Omental fat pad (tissue), 4 donors: ENCODE results near the gene LPP. TPM values are rescaled to one million over a fixed set of nuclear protein-coding genes. Genes with fewer than 3 reads are reported as not detected.

ENCODE experiments used
- ATAC-seq: fragments of 150-250 bp; one replicate; pipeline ENCODE4 v1.9.1; 2016; ENCODE audit warnings: mild to moderate bottlenecking, moderate library complexity; ENCODE audit not compliant: low FRiP score
- DNase-seq: peaks from one replicate; pipeline ENCODE4 v3.0.0-alpha.2; 2019; ENCODE audit warnings: low spot score
- CTCF ChIP-seq, 3 donors: fragments of 450-650 bp; IDR thresholded peaks; one replicate each; pipeline ENCODE4 v1.5.1; 2016 to 2017; ENCODE audit warnings: antibody characterized with exemption in 3 of 3, mild to moderate bottlenecking in 3 of 3, moderate library complexity in 2 of 3
- total RNA-seq, 4 donors: library from RNA; depleted of rRNA; stranded (reverse); fragments of >200 nt; gene quantifications; one replicate each; pipeline ENCODE4 v1.1.0, GENCODE V29; 2016

LPP gene
- total RNA-seq, 4 donors from 2014 or later: 113 to 302 (median 126) TPM

- ATAC-seq: no peak
- no peak for DNase-seq
- TF ChIP-seq CTCF (IDR thresholded peaks at IDR 0.05): no peak
These were observed 377.3 kb downstream of the LPP start for GRCh38 chr3:188531210-188531609.

- ATAC-seq: no peak
- no peak for TF ChIP-seq CTCF (IDR thresholded peaks at IDR 0.05)
These were observed 379.2 kb downstream of the LPP start for GRCh38 chr3:188533172-188533571.

GRCh38 chr3:188533612-188534357 is 379.8 kb downstream of the LPP start:
- DNase-seq (no peak), ATAC-seq (no peak)
- TF ChIP-seq CTCF (IDR thresholded peaks at IDR 0.05): no peak

More at GRCh38 chr3:188533172-188533571, 379.2 kb downstream of the LPP start:
- no peak for DNase-seq

GRCh38 chr3:188534633-188535032 is 380.7 kb downstream of the LPP start:
- ATAC-seq (no peak), DNase-seq (no peak)
- TF ChIP-seq CTCF (IDR thresholded peaks at IDR 0.05): no peak

GRCh38 chr3:188537606-188538005 is 383.6 kb downstream of the LPP start:
- TF ChIP-seq CTCF (IDR thresholded peaks at IDR 0.05): no peak

GRCh38 chr3:188539037-188539436 is 385.1 kb downstream of the LPP start:
- ATAC-seq (no peak), DNase-seq (no peak)
- no peak for TF ChIP-seq CTCF (IDR thresholded peaks at IDR 0.05)

More at GRCh38 chr3:188537606-188538005, 383.6 kb downstream of the LPP start:
- DNase-seq (no peak), ATAC-seq (no peak)

- DNase-seq: no peak
- ATAC-seq: no peak
- TF ChIP-seq CTCF (IDR thresholded peaks at IDR 0.05): no peak
These were observed 385.8 kb downstream of the LPP start for GRCh38 chr3:188539631-188540194.
